Loucy (cell line): ENCODE data around the gene LIPJ.

ENCODE experiments used
- EZH2phosphoT487 ChIP-seq: fragments of 200-600 bp; IDR thresholded peaks from 2 replicates; pipeline ENCODE4 v1.6.1; 2018; ENCODE audit warnings: antibody characterized with exemption, mild to moderate bottlenecking, moderate library complexity, borderline replicate concordance
- TF ChIP-seq, protein P1 (sequence below): fragments of 200-600 bp; sonication (generic); conservative IDR thresholded peaks from 2 replicates; pipeline ENCODE4 v1.5.1; 2014; ENCODE audit warnings: mild to moderate bottlenecking, antibody characterized with exemption, low read length

DNA sequence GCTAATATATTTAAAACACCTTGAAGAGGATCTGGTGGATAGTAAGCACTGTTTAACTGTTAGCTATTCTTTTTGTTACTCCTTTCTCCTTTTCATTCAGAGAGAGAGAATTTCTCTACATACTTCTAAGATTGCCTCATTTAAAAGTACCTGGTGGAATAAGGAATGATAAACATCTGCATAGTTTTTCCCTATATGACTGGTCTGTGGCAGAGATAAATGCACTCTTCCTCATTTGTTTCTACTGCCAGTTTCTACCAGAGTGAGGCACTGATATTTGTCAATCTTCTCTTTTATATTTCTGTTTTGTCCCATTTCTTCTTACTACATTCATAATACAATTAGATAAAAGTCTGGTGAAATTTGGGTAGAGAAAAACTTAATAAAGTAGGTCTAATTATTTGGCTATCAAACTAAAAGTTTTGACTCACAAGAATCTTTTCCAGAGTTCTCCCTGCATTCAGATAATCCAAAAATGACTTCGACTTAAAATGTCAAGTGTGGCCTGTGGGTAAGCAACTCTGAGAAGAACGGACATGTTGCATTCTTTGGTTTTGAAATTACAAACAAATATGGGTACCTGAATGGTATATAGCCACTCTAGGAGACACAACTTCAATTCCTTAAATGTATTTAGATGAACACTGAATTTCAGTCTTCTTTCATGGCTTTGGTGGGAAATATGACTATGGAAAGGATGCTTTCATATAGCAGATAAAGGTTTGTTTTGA is 42.3 kb upstream of the LIPJ start:
- TF ChIP-seq, protein P1, sequence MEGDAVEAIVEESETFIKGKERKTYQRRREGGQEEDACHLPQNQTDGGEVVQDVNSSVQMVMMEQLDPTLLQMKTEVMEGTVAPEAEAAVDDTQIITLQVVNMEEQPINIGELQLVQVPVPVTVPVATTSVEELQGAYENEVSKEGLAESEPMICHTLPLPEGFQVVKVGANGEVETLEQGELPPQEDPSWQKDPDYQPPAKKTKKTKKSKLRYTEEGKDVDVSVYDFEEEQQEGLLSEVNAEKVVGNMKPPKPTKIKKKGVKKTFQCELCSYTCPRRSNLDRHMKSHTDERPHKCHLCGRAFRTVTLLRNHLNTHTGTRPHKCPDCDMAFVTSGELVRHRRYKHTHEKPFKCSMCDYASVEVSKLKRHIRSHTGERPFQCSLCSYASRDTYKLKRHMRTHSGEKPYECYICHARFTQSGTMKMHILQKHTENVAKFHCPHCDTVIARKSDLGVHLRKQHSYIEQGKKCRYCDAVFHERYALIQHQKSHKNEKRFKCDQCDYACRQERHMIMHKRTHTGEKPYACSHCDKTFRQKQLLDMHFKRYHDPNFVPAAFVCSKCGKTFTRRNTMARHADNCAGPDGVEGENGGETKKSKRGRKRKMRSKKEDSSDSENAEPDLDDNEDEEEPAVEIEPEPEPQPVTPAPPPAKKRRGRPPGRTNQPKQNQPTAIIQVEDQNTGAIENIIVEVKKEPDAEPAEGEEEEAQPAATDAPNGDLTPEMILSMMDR = no peak
- no peak for TF ChIP-seq EZH2phosphoT487
